ENCODE measurements around the gene MRPL54.
A peak's percentile ranks its signal among the peaks of the same experiment; 100 is the strongest.

Gene MRPL54

GRCh38 chr19:3770136-3770999 lies 7.9 kb downstream of the MRPL54 start:
- DNase-seq: no peak

GRCh38 chr19:3771000-3771905 lies 8.8 kb downstream of the MRPL54 start:
- no peak for DNase-seq

GRCh38 chr19:3771906-3772455 lies 9.5 kb downstream of the MRPL54 start, which contains the start of gene RAX2:
RAX2 (minus strand) TSS chr19:3772228; CDS start chr19:3771742, 486 bp downstream.
- no peak for DNase-seq

- DNase-seq: no peak
Observed at GRCh38 chr19:3773814-3774515, 11.5 kb downstream of the MRPL54 start.

- DNase-seq: no peak
Observed at GRCh38 chr19:3774621-3775373, 12.3 kb downstream of the MRPL54 start.

- no peak for DNase-seq
Observed at GRCh38 chr19:3775374-3775711, 12.9 kb downstream of the MRPL54 start.

- DNase-seq: no peak
Observed at GRCh38 chr19:3775831-3776230, 13.3 kb downstream of the MRPL54 start.

GRCh38 chr19:3776479-3777040 lies 14.1 kb downstream of the MRPL54 start:
- no peak for DNase-seq

GRCh38 chr19:3778104-3778867 lies 15.8 kb downstream of the MRPL54 start:
- no peak for DNase-seq

- no peak for DNase-seq
Observed at GRCh38 chr19:3778899-3779723, 16.6 kb downstream of the MRPL54 start.

GRCh38 chr19:3780786-3781304 lies 18.4 kb downstream of the MRPL54 start:
- DNase-seq: no peak

- no peak for DNase-seq
Observed at GRCh38 chr19:3781603-3782002, 19.1 kb downstream of the MRPL54 start.

- DNase-seq: no peak
Observed at GRCh38 chr19:3782330-3782729, 19.8 kb downstream of the MRPL54 start.

- no peak for DNase-seq
Observed at GRCh38 chr19:3782903-3783302, 20.4 kb downstream of the MRPL54 start.

- DNase-seq: peak; percentile 25 to 36
Observed at GRCh38 chr19:3783660-3784584, 21.4 kb downstream of the MRPL54 start.

- DNase-seq: no peak
Observed at GRCh38 chr19:3784607-3785450, 22.3 kb downstream of the MRPL54 start.

GRCh38 chr19:3785451-3785937 lies 23.0 kb downstream of the MRPL54 start:
- DNase-seq: peak in 1 of 2 donors; percentile 17
